Measurements from ENCODE around the gene EEF1AKMT3. TPM values are rescaled to one million over a fixed set of nuclear protein-coding genes. Genes with fewer than 3 reads are reported as not detected.

The EEF1AKMT3 gene
- total RNA-seq, 1 experiment from 2014 or later: 7.8 TPM

- no peak for DNase-seq (ENCODE audit: low spot score)
Measured at GRCh38 chr12:57783466-57783801, 11.0 kb downstream of the EEF1AKMT3 start.

- no peak for DNase-seq (ENCODE audit: low spot score)
Measured at GRCh38 chr12:57783861-57784260, 11.4 kb downstream of the EEF1AKMT3 start.

DNA sequence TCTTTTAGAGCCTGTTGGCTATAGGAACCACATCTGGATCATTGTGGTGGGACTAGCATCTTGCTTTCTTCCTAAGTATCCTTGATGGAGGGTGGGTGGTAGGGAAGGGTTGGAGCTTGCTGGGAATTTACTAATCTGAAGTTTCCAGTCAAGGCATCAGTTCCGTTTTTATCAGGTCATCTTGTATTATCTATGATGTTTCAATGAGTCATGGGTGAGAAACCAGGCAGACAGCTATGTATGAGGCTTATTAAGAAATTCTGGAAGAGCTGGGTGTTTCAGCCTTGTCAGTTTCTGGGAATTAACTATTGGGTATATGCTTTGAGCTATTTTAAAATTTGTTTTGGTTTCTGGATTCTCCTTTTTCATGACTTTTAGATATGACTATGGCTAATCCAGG, 21.5 kb downstream of the EEF1AKMT3 start:
- DNase-seq (ENCODE audit: low spot score): peak; percentile 69

DNA sequence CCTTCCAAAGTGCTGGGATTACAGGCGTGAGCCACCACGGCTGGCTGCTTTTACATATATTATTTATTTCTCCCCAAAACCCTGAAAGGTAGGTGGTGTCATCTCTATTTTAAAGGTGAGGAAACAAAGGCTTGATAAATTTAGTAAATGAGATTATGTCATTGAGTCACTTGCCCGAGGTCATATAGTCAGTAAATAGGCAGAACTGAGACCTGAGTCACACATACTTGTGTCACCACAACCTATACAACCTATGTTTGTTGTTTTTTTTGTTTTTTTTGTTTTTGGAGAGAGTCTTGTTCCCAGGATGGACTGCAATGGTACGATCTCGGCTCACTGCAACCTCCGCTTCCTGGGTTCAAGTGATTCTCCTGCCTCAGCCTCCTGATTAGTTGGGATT, 22.9 kb downstream of the EEF1AKMT3 start:
- DNase-seq (ENCODE audit: low spot score): peak; percentile 25

DNA sequence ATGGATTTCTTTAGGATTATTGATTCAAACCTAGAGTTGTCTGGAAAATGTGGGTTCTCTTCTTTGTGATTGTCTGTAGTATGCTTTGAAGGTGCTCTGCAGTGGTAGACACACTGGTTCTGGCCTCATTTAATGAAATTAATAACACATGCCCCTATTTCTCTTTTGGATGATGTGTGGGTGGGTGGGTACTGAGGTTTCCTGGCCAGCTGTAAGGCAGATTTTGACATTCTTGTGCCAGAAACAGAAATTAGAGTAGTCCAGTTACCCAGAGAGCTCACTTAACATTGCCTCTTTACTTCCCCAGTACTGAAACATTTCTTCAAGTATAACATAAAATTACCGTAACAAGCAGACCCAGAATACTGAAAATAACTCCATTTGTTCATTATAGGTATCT, 24.6 kb downstream of the EEF1AKMT3 start:
- DNase-seq (ENCODE audit: low spot score): no peak

DNA sequence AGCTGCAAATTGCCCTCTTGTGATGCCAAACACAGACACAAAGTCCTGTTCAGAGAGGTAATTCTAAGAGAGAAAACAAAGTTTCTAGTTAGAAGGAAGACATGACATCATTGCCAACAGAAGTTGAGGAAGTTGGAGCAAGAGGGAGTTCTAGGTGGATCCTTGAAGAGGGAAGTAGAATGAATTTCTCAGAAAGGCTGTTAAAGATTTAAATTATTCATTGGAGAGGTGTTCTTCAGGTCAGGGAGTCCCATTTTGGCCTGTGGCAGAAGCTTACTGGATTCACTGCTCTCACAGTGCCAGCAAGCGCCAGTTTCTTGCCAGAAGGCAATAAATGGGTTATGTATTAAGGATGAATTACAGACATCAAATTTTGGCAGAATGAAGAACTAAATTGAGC, 25.5 kb downstream of the EEF1AKMT3 start:
- no peak for DNase-seq (ENCODE audit: low spot score)

DNA sequence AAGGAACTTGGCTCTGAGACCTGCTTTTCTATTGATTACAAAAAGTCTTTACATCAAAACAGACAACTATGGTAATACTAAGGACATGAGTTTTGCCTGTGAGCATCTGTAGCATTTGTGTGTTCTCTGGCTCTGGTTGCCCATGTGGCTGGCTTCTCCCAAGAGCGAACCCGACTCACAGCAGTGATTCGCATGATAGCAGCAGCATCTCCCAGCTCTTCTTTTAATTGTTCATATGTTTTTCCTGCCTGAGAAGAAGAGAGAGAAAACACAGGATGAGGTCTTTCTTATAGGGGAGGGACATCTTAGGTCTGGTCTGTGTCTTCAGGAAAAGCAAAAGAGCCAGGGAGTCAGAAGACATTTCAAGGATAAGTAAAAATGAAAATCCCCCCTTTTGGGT, 28.6 kb downstream of the EEF1AKMT3 start:
- DNase-seq (ENCODE audit: low spot score): no peak

- DNase-seq (ENCODE audit: low spot score): no peak
Measured at GRCh38 chr12:57802607-57803006, 30.2 kb downstream of the EEF1AKMT3 start.

DNA sequence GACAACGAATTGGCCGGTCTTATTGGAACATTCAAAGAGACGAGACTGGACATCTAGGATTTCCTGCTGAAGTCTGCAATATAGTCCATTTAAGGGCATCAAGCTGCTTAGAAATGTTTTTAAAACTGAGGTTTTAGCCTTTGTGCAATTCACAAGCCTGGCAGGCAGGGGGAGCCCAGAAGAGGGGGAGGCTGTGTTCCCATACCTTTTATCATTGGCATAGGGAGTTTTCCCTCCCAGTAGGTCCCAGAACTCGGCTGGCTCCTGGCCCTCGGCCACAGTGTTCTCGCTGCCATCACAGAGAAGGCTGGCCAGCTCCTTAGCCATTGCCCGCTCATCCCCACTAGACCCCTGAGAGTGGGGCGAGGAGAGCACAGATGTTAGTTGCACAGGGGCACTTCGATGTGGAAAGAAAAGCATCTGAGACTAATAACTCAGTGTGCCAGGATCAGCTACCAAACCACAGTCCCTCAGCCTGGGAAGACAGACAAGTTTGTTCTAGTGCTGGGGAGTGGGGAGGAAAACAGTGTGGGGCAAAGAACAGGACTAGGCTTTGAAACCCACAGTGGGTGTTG, 31.0 kb downstream of the EEF1AKMT3 start:
- DNase-seq (ENCODE audit: low spot score): peak; percentile 59

- DNase-seq (ENCODE audit: low spot score): no peak
Measured at GRCh38 chr12:57806677-57807076, 34.3 kb downstream of the EEF1AKMT3 start.

DNA sequence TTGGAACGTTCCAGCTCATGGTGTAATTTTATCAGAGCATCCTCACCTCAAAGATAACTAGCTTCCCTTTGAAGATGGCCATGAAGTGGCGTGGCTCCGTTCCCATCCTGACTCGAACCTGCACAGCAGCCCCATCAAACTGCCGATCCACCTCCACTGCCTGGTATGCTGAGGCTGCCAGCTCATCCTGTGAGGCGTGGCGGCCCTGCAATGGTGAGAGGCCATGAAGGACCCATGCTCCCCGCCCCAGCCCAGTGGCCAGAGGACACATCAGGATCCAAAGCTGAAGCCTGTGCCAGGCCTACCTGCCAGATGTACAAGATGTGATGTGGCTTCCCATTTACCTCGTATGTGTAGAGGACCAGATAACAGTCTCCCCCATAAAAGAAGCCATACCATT, 34.9 kb downstream of the EEF1AKMT3 start:
- no peak for DNase-seq (ENCODE audit: low spot score)

DNA sequence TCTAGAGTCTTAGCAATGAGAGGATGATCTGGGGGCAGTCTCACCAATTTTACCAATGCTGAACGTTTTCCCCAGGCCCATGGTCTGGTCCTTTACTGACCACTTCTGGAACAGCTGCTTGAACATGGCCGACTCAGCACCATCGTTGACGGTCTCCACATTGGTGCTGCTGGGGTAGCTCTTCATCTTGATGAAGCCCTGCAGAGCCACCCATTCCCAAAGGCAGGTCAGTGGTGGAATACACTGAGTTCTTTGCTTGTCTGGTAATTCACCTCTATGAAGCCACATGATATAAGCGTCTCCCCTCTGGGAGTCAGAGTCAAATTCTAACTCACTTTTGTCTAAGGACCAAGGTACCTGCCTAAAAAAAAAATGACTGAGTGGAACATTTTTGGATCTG, 35.9 kb downstream of the EEF1AKMT3 start:
- DNase-seq (ENCODE audit: low spot score): no peak

- DNase-seq (ENCODE audit: low spot score): no peak
Measured at GRCh38 chr12:57809425-57809824, 37.0 kb downstream of the EEF1AKMT3 start.

DNA sequence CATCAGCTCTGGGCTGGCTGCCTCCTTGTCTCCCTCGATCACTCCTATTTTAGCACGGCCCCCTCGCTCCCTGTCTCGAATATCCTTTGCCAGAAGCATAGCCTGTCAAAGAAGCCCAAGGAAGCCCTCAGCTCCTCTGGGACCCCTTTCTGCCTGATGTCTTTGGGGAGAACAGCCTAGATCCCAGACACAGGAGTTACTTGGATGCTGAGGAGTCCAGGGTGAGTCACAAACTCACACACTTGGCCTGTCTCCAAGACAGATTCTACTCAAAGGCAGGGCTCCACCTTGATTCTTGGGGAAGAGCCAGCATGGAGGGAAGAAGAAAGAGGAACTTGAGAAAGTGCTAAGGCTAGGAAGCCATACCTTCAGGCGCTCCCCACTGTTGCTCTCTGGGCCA, 38.0 kb downstream of the EEF1AKMT3 start:
- DNase-seq (ENCODE audit: low spot score): peak; percentile 78

DNA sequence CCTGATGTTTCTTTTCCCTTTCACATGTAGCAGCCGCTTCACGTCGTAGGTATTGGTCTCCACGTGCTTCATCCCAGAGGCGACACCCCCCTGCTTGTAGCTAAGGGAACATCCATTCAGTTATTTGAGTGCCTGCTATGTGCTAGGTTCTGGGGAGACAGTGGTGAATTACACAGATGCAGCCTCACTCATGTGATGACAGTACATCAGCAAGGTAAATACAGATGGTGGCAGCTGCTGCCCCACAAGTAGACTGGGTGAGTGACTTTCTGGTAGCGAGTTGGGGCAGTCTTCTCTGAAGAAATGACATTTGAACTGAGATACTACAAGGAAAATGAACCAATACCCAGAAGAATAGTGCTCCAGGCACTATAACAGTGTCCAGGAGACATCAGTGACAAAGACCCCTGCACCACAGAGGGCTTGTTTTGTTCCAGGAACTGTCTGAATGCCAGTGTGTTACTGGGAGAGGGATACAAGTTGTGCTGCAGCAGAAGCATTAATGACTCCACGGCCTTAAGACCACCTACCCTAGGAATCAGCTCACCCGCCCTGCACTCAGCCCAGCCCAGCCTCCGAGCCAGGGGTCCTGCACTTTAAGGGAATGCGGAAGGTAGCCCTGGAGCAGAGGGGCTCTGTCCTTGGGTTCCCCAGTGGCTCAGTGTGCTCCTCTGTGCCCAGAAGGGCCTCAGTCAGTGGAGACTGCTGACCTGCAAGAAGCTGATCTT, 38.8 kb downstream of the EEF1AKMT3 start:
- DNase-seq (ENCODE audit: low spot score): no peak

- peak; percentile 65 for DNase-seq (ENCODE audit: low spot score)
Measured at GRCh38 chr12:57813111-57813970, 40.9 kb downstream of the EEF1AKMT3 start.

DNA sequence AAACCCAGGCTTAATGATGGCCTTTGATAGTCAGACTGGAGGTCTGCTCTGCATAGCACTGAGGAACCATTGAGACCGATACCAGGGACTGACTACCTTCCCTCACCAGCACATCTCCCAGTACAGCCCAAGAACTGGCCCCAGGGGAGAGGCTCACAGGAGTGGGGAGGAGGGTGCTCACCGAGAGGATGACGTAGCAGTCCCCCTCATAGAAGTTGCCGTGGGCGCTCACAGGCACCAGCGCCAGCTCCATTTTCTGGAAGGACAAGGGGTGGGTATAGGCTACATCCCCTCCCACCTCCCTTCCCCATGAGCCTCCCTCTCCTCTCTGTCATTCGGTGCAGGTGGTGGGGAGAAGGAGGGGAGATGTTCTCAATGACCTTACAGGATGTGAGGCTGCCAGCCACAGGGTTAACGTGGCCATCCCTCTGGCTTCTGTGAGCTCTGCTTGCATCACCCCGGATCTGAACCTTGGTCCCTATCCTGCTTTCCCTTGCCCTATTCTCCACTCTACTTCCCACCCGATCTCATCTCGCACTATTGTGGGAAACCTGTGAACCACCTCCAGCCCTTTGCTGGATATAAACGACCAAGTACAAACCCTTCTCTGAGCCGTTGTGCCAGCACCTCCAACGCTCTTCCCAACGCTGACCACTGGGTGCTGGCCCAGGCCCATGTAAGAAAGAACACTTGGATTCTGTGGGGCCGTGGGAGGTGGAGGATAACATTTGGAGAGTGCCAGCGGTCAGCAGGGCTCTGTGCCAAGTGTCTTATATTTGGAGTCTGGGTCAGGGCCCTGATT, 41.8 kb downstream of the EEF1AKMT3 start:
- no peak for DNase-seq (ENCODE audit: low spot score)

DNA sequence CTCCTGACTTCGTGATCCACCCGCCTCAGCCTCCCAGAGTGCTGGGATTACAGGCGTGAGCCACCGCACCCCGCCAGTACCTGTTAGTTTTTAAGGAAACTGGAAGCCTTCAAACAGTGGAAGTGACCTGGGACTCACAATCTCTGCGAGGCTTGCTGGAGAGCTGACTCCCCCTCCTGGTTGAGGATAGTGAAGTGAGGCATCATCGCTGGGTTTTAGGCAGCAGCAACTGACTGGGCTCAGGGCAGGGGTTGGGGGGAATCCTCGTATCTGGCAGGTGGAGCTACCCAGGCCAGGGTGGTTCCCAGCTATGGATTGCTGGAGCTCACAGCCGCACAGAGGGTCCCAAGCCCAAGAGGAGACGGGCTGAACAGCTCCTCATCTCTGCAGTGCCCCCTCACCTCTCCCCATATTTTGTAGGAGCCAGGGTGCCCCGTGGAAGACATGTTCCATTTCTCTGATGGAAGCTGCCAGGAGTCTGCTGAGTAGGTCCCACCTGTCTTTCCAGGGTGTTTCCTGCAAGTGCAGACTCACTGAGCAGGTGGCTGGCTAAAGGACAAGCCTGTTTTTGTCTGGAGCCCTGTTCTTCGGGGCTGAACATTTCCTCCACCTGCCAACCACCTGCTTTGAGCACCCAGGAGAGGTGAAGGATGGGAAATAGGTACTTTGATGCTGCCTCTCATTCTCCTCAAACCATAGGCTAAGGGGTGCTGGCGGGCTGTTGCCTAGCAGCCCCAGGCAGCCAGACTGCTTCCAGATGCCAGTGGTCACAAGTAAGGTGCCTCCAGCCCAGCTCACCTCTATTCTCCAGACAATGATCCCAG, 43.0 kb downstream of the EEF1AKMT3 start:
- DNase-seq (ENCODE audit: low spot score): no peak

DNA sequence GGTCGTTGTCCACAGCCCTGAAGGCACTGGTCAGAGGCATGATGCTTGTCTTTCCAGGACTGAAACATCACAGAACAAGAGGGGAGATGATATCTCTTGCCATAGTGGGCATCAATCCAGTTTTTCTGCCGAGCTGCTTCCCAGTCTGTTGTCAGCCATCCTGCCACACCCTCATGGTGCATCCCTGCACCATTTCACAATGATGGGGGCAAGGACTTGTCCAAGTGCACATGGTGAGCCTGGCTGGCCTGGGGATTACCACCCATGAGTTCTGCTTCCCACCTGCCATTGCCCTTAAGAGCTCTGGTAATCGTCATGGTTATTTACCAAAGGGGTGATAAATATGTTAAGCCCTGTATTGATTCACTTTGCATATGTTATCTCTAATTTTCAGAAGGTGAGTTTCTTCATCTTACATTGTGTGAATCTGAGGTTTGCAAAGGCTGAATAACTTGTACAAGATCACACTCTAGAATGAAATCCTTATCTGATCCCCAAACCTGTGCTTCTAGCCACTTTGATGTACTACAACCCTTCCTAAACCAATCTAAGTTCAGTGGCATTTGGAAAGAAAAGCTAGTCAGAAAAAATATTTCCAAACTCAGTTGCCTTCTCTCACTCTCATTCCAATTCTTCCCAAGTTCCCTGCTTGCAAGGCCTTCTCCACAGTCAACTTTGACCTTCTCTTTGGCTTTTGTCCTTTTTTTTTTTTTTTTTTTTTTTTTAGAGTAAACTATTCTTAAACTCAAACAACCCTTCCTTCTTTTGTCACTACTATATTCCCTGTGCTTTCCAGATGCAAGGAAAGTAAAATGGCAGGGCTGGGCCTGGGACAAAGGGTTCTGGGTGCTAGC, 43.8 kb downstream of the EEF1AKMT3 start:
- no peak for DNase-seq (ENCODE audit: low spot score)

DNA sequence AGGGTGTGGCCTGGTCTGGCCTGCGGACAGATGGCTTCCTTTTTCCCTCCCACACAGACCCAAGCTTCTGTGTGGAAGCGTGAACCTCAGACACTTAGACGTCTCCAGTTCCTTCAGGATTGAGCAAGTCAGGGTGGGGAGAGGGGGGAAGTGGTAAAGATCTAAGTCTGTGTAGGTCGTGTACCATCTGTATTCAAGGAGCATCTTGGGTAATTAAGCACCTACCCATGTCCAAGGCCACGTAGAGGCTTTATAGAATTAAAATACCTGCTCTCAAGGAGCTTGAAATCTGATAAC, 44.4 kb downstream of the EEF1AKMT3 start:
- no peak for DNase-seq (ENCODE audit: low spot score)

Data from A172 (cell line).